Measurements from ENCODE around the gene RAB7B. TPM values are rescaled to one million over a fixed set of nuclear protein-coding genes. Genes with fewer than 3 reads are reported as not detected.
A peak's percentile ranks its signal among the peaks of the same experiment; 100 is the strongest.
"Not testable (repeated sequence)": the region's sequence is repeated elsewhere in the genome, so short reads cannot be mapped to it uniquely, and the experiment has no call there.

The RAB7B gene
- total and polyA plus RNA-seq, 12 donors: 0.49 to 4.0 (median 1.2) TPM

DNA sequence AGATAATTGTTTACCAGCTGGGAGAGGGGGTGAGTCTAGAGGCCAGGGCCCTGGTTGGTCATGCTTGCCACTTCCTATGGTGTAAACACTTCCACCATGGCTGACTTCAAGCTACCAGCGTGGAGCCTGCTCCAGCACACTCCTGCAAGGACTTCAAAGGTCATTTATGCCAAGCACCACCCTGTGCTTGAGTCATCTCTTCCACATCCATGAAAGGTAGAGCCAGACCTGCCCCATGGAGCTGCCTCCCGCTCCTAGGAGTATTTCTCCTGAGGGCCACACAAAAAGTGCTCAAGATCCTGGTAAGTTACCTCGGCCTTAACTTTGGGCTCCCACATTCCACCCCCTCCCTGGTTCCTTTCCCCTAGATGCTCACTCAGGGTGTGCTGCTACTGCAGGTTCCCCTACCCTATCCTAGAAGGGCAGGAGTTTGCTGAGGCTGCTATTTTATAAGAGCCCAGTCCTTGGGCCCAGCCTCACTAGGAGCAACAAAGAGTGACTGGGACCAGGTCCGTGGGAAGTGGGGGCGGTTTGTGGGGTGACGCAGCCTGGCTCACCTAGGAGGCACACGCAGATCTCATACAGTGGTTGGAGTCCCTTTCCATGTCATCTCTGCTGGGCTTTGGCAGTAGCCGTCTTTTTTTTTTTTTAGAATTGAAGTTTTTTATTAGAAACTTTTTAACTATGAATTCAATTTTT is 2.4 kb downstream of the RAB7B start:
- intact Hi-C loops (cut with DNase I): no loop called here
- Histone ChIP-seq H3K4me3 (no peak overlapping the region), H3K9me3 (no peaks in the 10 kb centered on the region), H3K27ac (peak overlapping the region in 1 of 10 donors; percentile 51), H3K27me3 (no peaks in the 10 kb centered on the region), H3K36me3 (no peaks in the 10 kb centered on the region), H3K4me1 (peaks cover 0 to 54% (median 22%) of the 10 kb centered on the region in 9 donors)
- WGBS, 2 donors: 91 to 92% methylated on average over 8 of the region's 8 CpGs
- TF ChIP-seq, protein P1, sequence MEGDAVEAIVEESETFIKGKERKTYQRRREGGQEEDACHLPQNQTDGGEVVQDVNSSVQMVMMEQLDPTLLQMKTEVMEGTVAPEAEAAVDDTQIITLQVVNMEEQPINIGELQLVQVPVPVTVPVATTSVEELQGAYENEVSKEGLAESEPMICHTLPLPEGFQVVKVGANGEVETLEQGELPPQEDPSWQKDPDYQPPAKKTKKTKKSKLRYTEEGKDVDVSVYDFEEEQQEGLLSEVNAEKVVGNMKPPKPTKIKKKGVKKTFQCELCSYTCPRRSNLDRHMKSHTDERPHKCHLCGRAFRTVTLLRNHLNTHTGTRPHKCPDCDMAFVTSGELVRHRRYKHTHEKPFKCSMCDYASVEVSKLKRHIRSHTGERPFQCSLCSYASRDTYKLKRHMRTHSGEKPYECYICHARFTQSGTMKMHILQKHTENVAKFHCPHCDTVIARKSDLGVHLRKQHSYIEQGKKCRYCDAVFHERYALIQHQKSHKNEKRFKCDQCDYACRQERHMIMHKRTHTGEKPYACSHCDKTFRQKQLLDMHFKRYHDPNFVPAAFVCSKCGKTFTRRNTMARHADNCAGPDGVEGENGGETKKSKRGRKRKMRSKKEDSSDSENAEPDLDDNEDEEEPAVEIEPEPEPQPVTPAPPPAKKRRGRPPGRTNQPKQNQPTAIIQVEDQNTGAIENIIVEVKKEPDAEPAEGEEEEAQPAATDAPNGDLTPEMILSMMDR (IDR thresholded peaks at IDR 0.05): no peak
- no peak for DNase-seq
- ATAC-seq: no peak

DNA sequence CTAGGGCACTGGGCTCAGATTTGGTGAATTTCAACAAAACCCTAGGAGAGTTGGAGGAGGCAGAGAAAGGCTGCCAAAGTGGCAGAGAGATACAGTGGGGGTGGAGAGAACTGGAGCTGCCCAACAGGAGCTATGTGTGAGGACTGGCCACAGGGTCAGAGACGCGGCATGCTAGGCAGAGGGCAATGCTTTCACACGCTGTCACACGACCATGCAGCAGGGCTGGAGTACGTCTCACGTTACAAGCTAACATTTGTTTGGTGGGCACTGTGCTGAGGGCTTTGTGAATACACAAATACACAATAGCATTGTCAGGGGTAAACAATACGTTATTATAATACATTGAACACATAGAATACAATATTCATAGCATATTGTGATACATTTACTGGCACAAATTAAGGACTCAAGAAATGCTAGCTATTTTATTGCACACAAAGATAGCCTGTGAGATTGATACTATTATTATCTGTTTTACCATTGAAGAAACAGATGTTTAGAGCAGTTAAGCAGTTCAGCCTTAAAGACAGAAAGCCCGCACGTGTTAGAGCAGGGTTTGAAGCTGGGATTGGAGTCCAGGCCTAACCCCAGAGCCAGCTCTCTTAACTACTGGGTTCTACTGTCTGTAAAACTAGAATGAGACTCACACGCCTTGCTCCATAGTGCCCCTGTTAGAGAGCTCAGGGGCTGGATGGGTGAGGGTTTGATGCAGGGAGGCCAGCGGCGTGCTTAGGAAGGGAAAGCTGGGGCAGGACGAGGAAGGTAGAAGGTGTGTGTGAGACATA is 4.5 kb downstream of the RAB7B start:
- peak in 1 of 2 donors; percentile 38 for DNase-seq
- Histone ChIP-seq H3K36me3 (peaks cover 0 to 5% (median 0%) of the 10 kb centered on the region in 9 donors), H3K4me3 (no peak overlapping the region), H3K9me3 (no peaks in the 10 kb centered on the region), H3K27ac (peak overlapping the region in 2 of 10 donors; percentile 13 to 37), H3K27me3 (no peaks in the 10 kb centered on the region), H3K4me1 (peaks cover 0 to 39% (median 22%) of the 10 kb centered on the region in 9 donors)
- TF ChIP-seq, protein P1 (IDR thresholded peaks at IDR 0.05): no peak
- WGBS, 2 donors: 72 to 78% methylated on average over 13 of the region's 13 CpGs
- ATAC-seq: peak in 7 of 8 donors; percentile 38 to 74 (median 69)
- intact Hi-C loops (cut with DNase I): no loop called here

DNA sequence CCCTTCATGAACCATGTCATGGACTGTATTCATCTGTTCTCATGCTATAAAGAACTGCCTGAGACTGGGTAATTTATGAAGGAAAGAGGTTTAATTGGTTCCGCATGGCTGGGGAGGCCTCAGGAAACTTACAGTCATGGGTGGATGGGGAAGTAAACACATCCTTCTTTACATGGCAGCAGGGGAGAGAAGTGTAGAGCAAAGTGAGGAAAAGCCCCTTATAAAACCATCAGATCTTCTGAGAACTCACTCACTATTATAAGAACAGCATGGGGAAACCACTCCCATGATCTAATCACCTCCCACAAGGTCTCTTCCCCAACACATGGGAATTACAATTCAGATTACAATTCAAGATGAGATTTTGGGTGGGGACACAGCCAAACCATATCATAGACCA is 6.6 kb downstream of the RAB7B start:
- H3K9me3 ChIP-seq; DNase-seq; intact Hi-C loops (cut with DNase I); H3K27me3 ChIP-seq; H3K4me3 ChIP-seq; H3K27ac ChIP-seq; ATAC-seq: not testable (repeated sequence)
- 71 to 90% methylated on average over 1 of the region's 1 CpG for WGBS, 2 donors
- Histone ChIP-seq H3K4me1 (peaks cover 0 to 24% (median 10%) of the 10 kb centered on the region in 9 donors), H3K36me3 (peaks cover 0 to 19% (median 0%) of the 10 kb centered on the region in 9 donors)

DNA sequence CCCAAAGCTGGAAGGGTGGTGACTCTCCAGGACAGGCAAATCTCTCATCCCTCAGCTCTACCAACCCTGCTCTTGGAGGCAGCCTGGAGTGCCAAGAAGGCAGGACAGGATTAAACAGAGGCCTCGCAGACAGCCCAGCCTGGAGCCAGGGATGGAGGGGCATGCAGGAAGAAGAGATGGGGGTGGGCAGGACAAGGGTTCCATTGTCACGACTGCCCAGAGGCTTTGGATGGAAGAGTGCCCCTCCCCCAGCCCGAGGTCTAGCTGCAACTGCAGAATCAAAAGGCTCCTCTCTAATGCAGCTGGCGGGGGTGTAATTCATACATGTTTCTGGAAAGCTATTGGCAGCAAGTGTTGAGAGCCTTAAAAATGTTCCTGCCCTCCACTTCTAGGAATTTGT is 8.8 kb downstream of the RAB7B start:
- no peak for DNase-seq
- ATAC-seq: no peak
- Histone ChIP-seq H3K36me3 (peaks cover 0 to 29% (median 0%) of the 10 kb centered on the region in 9 donors), H3K27me3 (no peaks in the 10 kb centered on the region), H3K4me3 (no peak overlapping the region), H3K9me3 (no peaks in the 10 kb centered on the region), H3K27ac (no peak overlapping the region), H3K4me1 (peaks cover 0 to 21% (median 4%) of the 10 kb centered on the region in 9 donors)
- intact Hi-C loops (cut with DNase I): no loop called here
- TF ChIP-seq, protein P1 (IDR thresholded peaks at IDR 0.05): no peak
- 71 to 73% methylated on average over 4 of the region's 4 CpGs for WGBS, 2 donors

All from heart right ventricle (tissue), 16 donors.